Measurements from ENCODE around the gene BACH2. TPM values are rescaled to one million over a fixed set of nuclear protein-coding genes. Genes with fewer than 3 reads are reported as not detected.

The BACH2 gene
- total and polyA plus RNA-seq, 2 of the 8 experiments (the other 6 are each of a cell fraction or from before 2014, with no cell fraction given): 1.9 to 5.9 TPM

- Histone ChIP-seq H3K4ac (replicated peaks; ENCODE audit: insufficient read length, low read depth, low read length) (no peak overlapping the region), H3K14ac (ENCODE audit: insufficient read length) (no peak overlapping the region), H3K23ac (ENCODE audit: insufficient read length) (no peak overlapping the region), H3K18ac (ENCODE audit: extremely low read depth, low read length) (no peak overlapping the region), H3K79me2 (ENCODE audit: control insufficient read depth in 1 of 2, insufficient read depth in 2 of 2, low read length in 2 of 2) (no peaks in the 10 kb centered on the region; a peak in 1 of 4 replicates), H3K27ac (ENCODE audit: low read depth, low read length) (no peak overlapping the region), H4K8ac (ENCODE audit: extremely low read depth, insufficient read depth, low read length) (no peak overlapping the region), H3K27me3 (replicated peaks in 1 of 4; ENCODE audit: control insufficient read depth in 3 of 4, extremely low read depth in 1 of 4, insufficient read depth in 3 of 4, low read length in 3 of 4) (no peaks in the 10 kb centered on the region), H3K36me3 (ENCODE audit: control insufficient read depth in 2 of 4, insufficient read depth in 4 of 4, low read length in 3 of 4) (no peaks in the 10 kb centered on the region), H2AFZ (ENCODE audit: low read length) (no peak overlapping the region), H4K5ac (ENCODE audit: insufficient read length, low read depth, low read length) (no peak overlapping the region), H2BK15ac (ENCODE audit: low read length) (no peak overlapping the region), H3K4me3 (ENCODE audit: extremely low read depth in 1 of 4, insufficient read depth in 2 of 4, low read depth in 3 of 4, low read length in 4 of 4) (no peak overlapping the region), H2BK120ac (replicated peaks; ENCODE audit: low read depth, low read length) (no peak overlapping the region), H3K9ac (replicated peaks in 1 of 4; ENCODE audit: extremely low read depth in 1 of 4, low read depth in 3 of 4, low read length in 3 of 4) (no peak overlapping the region), H3K56ac (replicated peaks; ENCODE audit: insufficient read length, low read depth, low read length) (no peak overlapping the region), H2BK20ac (ENCODE audit: low read length) (no peak overlapping the region), H2BK5ac (ENCODE audit: low read depth, low read length) (no peak overlapping the region), H3K4me1 (replicated peaks in 1 of 4; ENCODE audit: control insufficient read depth in 3 of 4, insufficient read depth in 4 of 4, low read length in 3 of 4) (peaks cover 0 to 7% (median 3%) of the 10 kb centered on the region in 4 experiments; a peak in 3 of 7 replicates), H2AK5ac (ENCODE audit: low read depth, low read length) (no peak overlapping the region), H3K9me3 (ENCODE audit: insufficient read depth in 2 of 2, low read depth in 1 of 2, low read length in 1 of 2) (no peaks in the 10 kb centered on the region), H4K91ac (replicated peaks; ENCODE audit: insufficient read length, low read length) (no peak overlapping the region), H3K23me2 (ENCODE audit: low read depth, low read length) (no peaks in the 10 kb centered on the region), H2BK12ac (ENCODE audit: low read depth, low read length) (no peak overlapping the region), H3K79me1 (ENCODE audit: low read depth, low read length) (no peaks in the 10 kb centered on the region), H4K20me1 (replicated peaks in 1 of 2; ENCODE audit: control insufficient read depth in 1 of 2, insufficient read depth in 2 of 2, low read length in 2 of 2) (no peaks in the 10 kb centered on the region), H3K4me2 (ENCODE audit: insufficient read depth in 1 of 2, low read depth in 2 of 2, low read length in 2 of 2) (no peak overlapping the region)
- CTCF ChIA-PET (ENCODE audit: partially characterized antibody): interaction anchor here (0.7 to 1.3 kb wide), 8 partner anchors 9 to 287 kb away, joined by 3 to 5 read pairs (median 3); no protein-coding TSS in a partner anchor
- no peak for TF ChIP-seq CBX8 (IDR thresholded peaks at IDR 0.05; ENCODE audit: borderline replicate concordance, low read depth, low read length)
- no peak for TF ChIP-seq KDM4A (IDR thresholded peaks at IDR 0.05; ENCODE audit: low read depth, low read length, severe bottlenecking)
- no peak for TF ChIP-seq CBX5 (IDR thresholded peaks at IDR 0.05; ENCODE audit: low read depth, low read length)
- TF ChIP-seq BCL11A (IDR thresholded peaks at IDR 0.05; ENCODE audit: low read depth in 2 of 2, low read length in 2 of 2): no peak
- TF ChIP-seq TAF1 (IDR thresholded peaks at IDR 0.05; ENCODE audit: low read depth, low read length): no peak
- no peak for TF ChIP-seq RBBP5 (IDR thresholded peaks at IDR 0.05; ENCODE audit: borderline replicate concordance, low read depth, low read length)
- no peak for TF ChIP-seq TEAD4 (IDR thresholded peaks at IDR 0.05; ENCODE audit: low read depth, low read length)
- POLR2A ChIA-PET (ENCODE audit: partially characterized antibody): no interaction called here
- FAIRE-seq (no peak), DNase-seq (ENCODE audit: low read depth in 1 of 2, low spot score in 2 of 2) (no peak)
- WGBS, 2 experiments (ENCODE audit: extremely low coverage in 1 of 2, insufficient coverage in 1 of 2, insufficient read length in 1 of 2, insufficient replicate concordance in 2 of 2, low coverage in 1 of 2, low lambda C conversion rate in 2 of 2, missing lambda C conversion rate in 1 of 2): 93% methylated on average over 3 of the region's 3 CpGs; no CpG with 5 or more reads in 1 of the 2 experiments
Observed at GRCh38 chr6:89986650-89987074, 310.0 kb downstream of the BACH2 start.
